ENCODE results near the gene GPX4. TPM values are rescaled to one million over a fixed set of nuclear protein-coding genes. Genes with fewer than 3 reads are reported as not detected.

Gene GPX4
- total RNA-seq, 1 donor from 2014 or later, result 241 TPM

- Mint-ChIP-seq H3K27ac (no peak overlapping the region), H3K4me3 (no peak overlapping the region), H3K9me3 (no peaks in the 10 kb centered on the region), H3K4me1 (ENCODE audit: low read depth) (no peaks in the 10 kb centered on the region), H3K36me3 (ENCODE audit: low read depth) (peaks cover 4% of the 10 kb centered on the region), H3K27me3 (ENCODE audit: insufficient read depth) (no peaks in the 10 kb centered on the region)
- no peak for DNase-seq (ENCODE audit: low spot score)
- intact Hi-C loops (cut with micrococcal nuclease), result no loop called here
Observed at GRCh38 chr19:1155352-1156304, 51.8 kb downstream of the GPX4 start.

Other genes starting within 250 kb of the GPX4 start
- gene CFD, start 244.3 kb upstream of the GPX4 start, total RNA-seq, result 0.91 and 1.2 TPM in 2 replicates
- gene MED16, start 210.8 kb upstream of the GPX4 start, total RNA-seq, result 62.1 and 62.5 TPM in 2 replicates
- not detected in 2 replicates for gene RNU6-9, start 210.5 kb upstream of the GPX4 start, total RNA-seq
- 94.3 and 96.4 TPM in 2 replicates for gene R3HDM4, start 190.8 kb upstream of the GPX4 start, total RNA-seq
- gene KISS1R, start 186.7 kb upstream of the GPX4 start, total RNA-seq, result 6.8 and 8.9 TPM in 2 replicates
- 32.5 and 35.0 TPM in 2 replicates for gene ARID3A, start 178.0 kb upstream of the GPX4 start, total RNA-seq
- 105 and 108 TPM in 2 replicates for gene WDR18, start 119.6 kb upstream of the GPX4 start, total RNA-seq
- gene GRIN3B, start 103.6 kb upstream of the GPX4 start, total RNA-seq, result not detected in 2 replicates
- gene TMEM259, start 82.9 kb upstream of the GPX4 start, total RNA-seq, result 162 and 170 TPM in 2 replicates
- not detected in 2 replicates for gene RNU6-2, start 82.5 kb upstream of the GPX4 start, total RNA-seq
- 112 and 114 TPM in 2 replicates for gene CNN2, start 77.4 kb upstream of the GPX4 start, total RNA-seq
- 15.8 and 18.3 TPM in 2 replicates for gene ABCA7, start 63.9 kb upstream of the GPX4 start, total RNA-seq
- 201 and 202 TPM in 2 replicates for gene ARHGAP45, start 36.8 kb upstream of the GPX4 start, total RNA-seq
- gene POLR2E, start 8.6 kb upstream of the GPX4 start, total RNA-seq, result 265 and 282 TPM in 2 replicates
- 95.5 and 96.9 TPM in 2 replicates for gene SBNO2, start 70.3 kb downstream of the GPX4 start, total RNA-seq
- gene STK11, start 101.8 kb downstream of the GPX4 start, total RNA-seq, result 69.6 and 71.3 TPM in 2 replicates
- gene CBARP, start 134.0 kb downstream of the GPX4 start, total RNA-seq, result 1.5 and 1.8 TPM in 2 replicates
- gene ATP5F1D, start 137.8 kb downstream of the GPX4 start, total RNA-seq, result 234 and 239 TPM in 2 replicates
- 87.6 and 91.6 TPM in 2 replicates for gene MIDN, start 144.6 kb downstream of the GPX4 start, total RNA-seq
- 245 and 256 TPM in 2 replicates for gene CIRBP, start 165.3 kb downstream of the GPX4 start, total RNA-seq
- 119 and 128 TPM in 2 replicates for gene FAM174C, start 171.5 kb downstream of the GPX4 start, total RNA-seq
- gene EFNA2, start 181.9 kb downstream of the GPX4 start, total RNA-seq, result not detected in 2 replicates